HG03469 (cell line): ENCODE measurements around the gene TRIM49D1.
"Not testable (repeated sequence)": the region's sequence is repeated elsewhere in the genome, so short reads cannot be mapped to it uniquely, and the experiment has no call there.

Source experiments
- ATAC-seq: cut with Tn5 transposase; IDR thresholded peaks from one replicate; pipeline ENCODE4 v1.9.1; 2021; ENCODE audit warnings: mild to moderate bottlenecking, moderate library complexity, moderate number of reproducible peaks; ENCODE audit not compliant: unreplicated experiment

Gene TRIM49D1

GRCh38 chr11:89922195-89922660 is at the start of gene TRIM49D1:
TRIM49D1 (minus strand) TSS chr11:89922245; CDS start chr11:89917710, 4,535 bp downstream.
- no peak for ATAC-seq

- ATAC-seq = not testable (repeated sequence)
Measured at GRCh38 chr11:89965737-89966136, 43.7 kb upstream of the TRIM49D1 start, which contains the start of gene TRIM64. TRIM64 (plus strand) TSS chr11:89966037; CDS start chr11:89968504, 2,467 bp downstream.

GRCh38 chr11:89960833-89961232 is 38.8 kb upstream of the TRIM49D1 start:
- ATAC-seq = not testable (repeated sequence)

GRCh38 chr11:89923764-89924163 is 1.7 kb upstream of the TRIM49D1 start, which contains the start of gene TRIM49D2:
TRIM49D2 (plus strand) TSS chr11:89924064; CDS start chr11:89926762, 2,698 bp downstream.
- ATAC-seq = not testable (repeated sequence)

- not testable (repeated sequence) for ATAC-seq
Measured at GRCh38 chr11:89900809-89901208, 21.2 kb downstream of the TRIM49D1 start.

- ATAC-seq = not testable (repeated sequence)
Measured at GRCh38 chr11:89893245-89893644, 28.8 kb downstream of the TRIM49D1 start.

GRCh38 chr11:89877511-89877910 is 44.5 kb downstream of the TRIM49D1 start:
- not testable (repeated sequence) for ATAC-seq

GRCh38 chr11:89872588-89872987 is 49.5 kb downstream of the TRIM49D1 start:
- ATAC-seq = not testable (repeated sequence)

- ATAC-seq = not testable (repeated sequence)
Measured at GRCh38 chr11:89865223-89865622, 56.8 kb downstream of the TRIM49D1 start.

- ATAC-seq = not testable (repeated sequence)
Measured at GRCh38 chr11:89863906-89864704, 57.9 kb downstream of the TRIM49D1 start.
